GM21367 (cell line): ENCODE measurements around the gene RAI1.

Source experiments
- ATAC-seq: cut with Tn5 transposase; IDR thresholded peaks from one replicate; pipeline ENCODE4 v1.9.1; 2021; ENCODE audit not compliant: unreplicated experiment

The RAI1 gene

GRCh38 chr17:17781591-17782496 is 100.6 kb downstream of the RAI1 start:
- no peak for ATAC-seq

DNA sequence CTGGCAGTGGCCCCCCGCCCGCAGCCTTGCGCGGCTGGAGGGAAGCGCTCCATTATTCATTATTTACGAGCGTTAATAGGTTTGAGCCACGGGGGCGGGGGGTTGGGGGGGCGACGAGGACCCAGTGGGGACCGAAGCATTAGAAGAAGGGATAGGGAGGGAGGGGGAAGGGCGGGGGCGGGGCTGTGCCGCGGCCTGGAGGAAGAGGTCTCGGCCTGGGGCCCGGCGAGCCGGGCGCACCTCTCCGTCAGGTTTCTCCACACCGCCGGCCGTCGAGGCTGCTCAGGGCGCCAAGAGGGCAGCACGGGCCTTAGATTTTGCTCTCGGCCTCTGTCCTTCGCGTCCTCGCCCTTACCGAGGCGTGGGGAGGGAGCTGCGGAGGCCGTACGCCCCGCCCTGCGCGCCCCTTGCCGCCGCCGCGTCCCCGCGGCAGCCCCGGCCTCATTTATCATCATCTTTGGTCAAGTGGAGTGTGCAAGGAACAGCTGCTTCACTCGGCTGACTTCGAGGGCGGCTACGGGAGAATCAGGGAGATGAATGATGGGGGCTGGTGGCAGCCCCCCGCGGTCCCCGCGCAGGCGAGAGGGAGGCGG is 101.4 kb downstream of the RAI1 start:
- ATAC-seq = no peak

DNA sequence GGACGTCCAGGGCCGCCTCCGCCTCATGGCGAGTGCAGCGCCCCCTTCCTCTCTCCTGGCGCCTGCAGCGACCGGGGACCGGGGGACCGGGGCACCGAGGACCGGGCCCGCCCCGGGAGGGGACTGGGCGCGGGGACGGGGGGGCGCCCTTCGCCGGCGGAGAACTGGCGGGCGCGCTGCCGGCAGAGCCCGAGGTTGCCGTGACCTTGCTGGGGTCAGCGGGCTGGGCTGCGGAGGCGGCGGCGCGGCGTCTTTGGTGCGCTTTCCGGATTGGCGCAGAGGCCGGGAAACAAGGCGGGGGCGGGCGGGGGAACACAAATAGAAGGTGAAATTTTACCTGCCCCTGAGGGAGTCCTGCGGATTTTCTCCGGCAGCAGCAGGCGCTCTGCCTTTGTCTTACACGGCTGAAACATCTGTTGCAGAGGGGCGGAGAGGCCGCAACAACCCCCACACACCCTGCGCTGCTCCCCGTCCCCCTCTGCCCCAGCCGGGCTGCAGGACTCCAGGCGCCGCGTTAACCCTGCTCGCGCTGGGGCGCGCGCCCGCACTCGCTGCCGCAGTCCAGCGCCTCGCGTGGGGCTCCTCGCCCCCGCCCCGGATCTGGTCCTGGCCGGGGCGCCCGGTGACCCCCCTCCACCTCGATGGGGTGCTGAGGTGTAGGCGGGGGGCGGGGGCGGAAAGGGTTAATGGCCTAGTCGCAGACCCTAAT is 102.0 kb downstream of the RAI1 start:
- ATAC-seq = no peak

DNA sequence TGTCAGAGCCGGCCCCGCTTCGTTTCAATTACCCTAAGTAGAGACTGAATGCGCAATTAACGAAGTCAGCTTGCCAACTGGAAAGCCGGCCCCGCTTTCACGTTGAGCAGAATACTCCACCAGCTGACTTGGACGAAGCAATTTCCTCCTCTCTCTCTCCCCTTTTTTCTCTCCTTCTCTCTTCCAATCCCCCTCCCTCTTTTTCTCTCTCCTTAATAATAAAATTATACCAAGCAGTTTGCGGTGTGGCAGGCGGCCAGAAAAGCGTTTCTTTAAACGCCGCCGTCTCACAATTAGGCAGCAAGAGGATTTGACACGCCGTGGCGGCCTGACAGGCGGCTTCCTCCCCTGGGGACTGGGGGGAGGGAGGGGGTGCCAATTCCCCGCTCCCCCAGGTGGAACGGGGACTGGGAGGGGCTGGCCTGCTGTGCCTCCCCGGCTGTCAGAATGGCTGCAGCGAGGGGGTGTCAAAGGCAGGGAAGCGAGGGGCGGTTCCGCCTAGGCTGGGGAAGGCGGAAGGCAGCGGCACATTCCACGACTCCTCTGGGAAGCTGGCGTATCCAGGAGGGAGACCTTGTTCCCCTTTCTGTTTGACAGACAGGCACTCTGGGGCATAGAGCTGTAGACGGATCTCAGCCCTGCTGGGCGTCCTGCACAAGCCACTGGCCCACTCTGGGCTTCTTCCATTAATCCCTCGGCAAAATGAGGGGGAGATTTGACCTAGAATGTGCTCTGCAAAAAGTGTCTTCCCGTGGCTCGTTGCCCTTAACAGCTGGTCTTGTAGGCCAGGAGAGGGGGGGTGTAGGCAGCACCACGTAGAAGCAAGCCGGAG is 102.8 kb downstream of the RAI1 start:
- ATAC-seq = no peak

DNA sequence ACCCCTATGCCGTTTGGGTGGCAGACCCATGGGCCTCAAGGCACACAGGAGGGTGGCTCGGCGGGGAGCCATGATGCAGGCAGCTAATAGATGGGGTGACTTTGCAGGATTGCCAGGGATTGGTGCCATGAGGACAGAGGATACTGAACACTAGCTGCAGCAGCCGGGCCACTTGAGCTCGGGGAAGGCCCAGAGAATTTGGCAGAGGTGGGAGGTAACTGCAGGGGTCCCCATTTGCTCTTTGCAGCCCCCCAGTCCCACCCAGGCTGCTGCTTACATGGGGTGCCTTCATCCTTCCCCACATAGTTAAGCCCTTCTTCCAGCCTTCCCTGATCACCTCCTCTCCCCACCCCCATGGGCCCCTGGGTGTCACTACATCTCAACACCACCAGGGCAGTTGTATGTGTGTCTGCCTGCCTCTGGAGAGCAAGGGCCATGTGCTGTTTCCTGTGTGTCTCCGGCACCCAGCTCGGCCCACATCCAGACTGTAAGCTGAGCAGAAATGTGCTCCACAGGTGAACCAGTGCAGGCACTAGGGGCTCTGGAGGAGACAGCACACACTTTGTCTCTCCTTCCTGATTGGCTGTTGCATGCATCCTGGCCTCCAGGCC is 103.5 kb downstream of the RAI1 start:
- ATAC-seq = no peak

- ATAC-seq = no peak
Observed at GRCh38 chr17:17785407-17785806, 104.1 kb downstream of the RAI1 start.

GRCh38 chr17:17786998-17787397 is 105.7 kb downstream of the RAI1 start:
- ATAC-seq = no peak

GRCh38 chr17:17787568-17787967 is 106.3 kb downstream of the RAI1 start:
- no peak for ATAC-seq

DNA sequence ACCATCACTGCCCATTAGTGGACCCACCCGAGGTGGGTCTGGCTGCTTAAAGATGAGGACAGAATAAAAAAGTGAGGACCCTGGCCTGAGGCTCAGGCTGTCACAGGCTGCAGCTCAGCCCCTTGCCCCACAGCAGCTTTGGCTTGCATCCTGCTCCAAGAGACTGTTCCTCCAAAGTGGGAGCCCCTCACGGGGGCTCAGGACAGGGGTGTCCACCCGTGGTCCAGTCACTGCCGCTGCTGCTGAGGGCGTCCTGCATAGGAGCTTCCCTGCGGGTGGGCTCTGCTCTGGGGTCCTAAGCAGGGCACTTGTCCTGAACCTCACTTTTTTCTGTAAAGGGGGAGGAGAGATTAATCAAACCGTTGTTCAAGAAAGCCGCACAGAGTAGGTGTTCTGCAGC is 107.7 kb downstream of the RAI1 start:
- no peak for ATAC-seq

- ATAC-seq = no peak
Observed at GRCh38 chr17:17789410-17789809, 108.2 kb downstream of the RAI1 start.

- no peak for ATAC-seq
Observed at GRCh38 chr17:17789828-17790636, 108.8 kb downstream of the RAI1 start.

DNA sequence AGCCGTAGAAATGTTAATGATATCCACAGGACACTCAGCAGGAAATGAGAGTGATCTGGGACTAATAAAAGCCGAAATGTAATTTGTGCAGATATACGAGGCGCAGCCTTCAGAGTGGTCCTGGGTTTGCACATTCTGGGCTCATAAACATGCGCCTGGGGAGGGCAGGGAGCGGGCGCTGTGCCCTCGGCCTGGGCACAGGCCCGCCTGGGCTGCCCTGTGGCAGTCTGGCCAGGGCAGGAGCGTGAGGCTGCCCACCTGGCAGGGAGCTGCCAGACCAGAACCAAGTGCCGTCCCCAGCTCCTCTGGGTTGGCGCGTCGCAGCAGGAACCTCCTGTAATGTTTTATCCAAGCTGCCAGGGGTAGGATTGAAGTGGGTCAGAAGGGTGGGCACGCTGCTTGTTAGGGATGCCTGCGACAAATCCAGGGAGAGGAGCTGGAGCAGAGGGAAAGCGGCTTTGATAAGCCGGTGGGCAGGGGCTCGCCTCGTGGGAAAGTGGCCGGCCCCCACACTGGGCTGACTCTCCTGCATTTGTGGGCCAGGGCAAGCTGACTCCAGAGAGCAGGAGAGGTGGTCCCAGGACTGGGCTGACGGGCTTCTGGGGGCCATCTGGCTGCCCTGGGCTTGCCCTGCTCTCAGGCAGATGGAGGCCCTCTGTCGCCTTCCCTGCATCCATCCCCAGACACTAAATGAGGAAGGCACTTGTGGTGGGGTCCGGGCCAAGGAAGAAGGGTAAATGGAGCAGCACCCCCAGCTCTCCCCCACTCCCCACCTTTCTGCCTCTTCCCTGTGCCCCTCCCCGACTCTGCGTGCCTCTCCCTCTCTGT is 109.6 kb downstream of the RAI1 start:
- no peak for ATAC-seq

DNA sequence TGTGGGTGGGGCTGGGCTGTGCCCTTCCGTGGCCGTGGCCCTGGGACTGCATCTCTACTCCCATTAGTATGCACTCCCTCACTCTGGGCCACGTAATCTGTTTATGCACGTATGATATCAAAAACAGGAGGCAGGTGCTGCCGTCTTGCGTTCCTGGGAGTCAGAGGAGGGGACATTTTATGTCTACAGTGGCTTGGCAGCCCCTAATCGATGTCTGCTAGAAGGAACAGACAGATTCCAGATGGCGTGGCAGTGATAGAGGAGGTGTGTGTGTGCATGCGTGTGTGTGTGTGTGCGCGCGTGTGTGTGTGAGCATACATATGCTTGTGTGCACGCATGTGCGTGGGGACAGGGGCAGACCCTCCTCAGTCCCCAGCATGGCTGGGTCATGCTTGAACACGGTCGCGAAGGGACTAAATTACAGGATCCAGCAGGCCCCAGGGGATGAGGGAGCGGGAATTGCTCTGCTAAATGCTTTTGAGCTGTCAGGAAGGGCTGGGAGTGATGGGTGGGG is 110.8 kb downstream of the RAI1 start:
- no peak for ATAC-seq

- ATAC-seq = no peak
Observed at GRCh38 chr17:17792551-17793377, 111.5 kb downstream of the RAI1 start.

GRCh38 chr17:17793378-17794214 is 112.3 kb downstream of the RAI1 start:
- ATAC-seq = no peak

DNA sequence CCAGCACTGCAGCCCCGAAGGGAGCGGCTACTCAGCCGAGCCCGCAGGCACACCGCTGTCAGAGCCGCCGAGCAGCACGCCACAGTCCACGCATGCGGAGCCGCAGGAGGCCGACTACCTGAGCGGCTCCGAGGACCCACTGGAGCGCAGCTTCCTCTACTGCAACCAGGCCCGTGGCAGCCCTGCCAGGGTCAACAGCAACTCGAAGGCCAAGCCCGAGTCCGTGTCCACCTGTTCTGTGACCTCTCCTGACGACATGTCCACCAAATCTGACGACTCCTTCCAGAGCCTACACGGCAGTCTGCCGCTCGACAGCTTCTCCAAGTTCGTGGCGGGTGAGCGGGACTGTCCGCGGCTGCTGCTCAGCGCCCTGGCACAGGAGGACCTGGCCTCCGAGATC is 113.1 kb downstream of the RAI1 start:
- ATAC-seq = no peak

GRCh38 chr17:17795296-17795695 is 114.0 kb downstream of the RAI1 start:
- no peak for ATAC-seq
